UCSD-AML1 (cell line): ENCODE data around the gene LYSMD4.

Experiments used
- DNase-seq: peaks from one replicate; lab custom pipeline; 2025; ENCODE audit not compliant: unreplicated experiment; lab: John Stamatoyannopoulos, UW

Gene LYSMD4

GRCh38 chr15:99706557-99707303, 26.5 kb downstream of the LYSMD4 start:
- DNase-seq, result no peak

DNA sequence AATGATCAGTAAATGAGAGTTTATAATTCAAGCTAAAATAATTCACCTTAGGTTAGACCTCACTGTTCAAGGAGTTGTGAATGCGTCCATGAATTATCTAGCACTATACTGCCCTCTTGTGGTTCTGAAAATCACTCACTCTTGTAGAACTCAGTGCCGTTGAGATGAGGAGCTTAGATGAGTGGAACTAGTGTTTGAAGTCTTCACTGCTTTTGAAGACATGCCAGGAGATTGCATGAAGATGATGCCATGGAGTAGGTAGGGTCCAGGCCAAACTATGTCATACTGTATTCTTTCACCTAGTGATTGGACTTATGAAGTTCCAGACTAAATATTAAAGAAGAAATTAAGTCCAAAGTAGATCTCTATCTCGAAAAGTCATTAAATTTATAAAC, 28.8 kb downstream of the LYSMD4 start:
- no peak for DNase-seq

- no peak for DNase-seq
Measured at GRCh38 chr15:99703603-99704443, 29.4 kb downstream of the LYSMD4 start.

DNA sequence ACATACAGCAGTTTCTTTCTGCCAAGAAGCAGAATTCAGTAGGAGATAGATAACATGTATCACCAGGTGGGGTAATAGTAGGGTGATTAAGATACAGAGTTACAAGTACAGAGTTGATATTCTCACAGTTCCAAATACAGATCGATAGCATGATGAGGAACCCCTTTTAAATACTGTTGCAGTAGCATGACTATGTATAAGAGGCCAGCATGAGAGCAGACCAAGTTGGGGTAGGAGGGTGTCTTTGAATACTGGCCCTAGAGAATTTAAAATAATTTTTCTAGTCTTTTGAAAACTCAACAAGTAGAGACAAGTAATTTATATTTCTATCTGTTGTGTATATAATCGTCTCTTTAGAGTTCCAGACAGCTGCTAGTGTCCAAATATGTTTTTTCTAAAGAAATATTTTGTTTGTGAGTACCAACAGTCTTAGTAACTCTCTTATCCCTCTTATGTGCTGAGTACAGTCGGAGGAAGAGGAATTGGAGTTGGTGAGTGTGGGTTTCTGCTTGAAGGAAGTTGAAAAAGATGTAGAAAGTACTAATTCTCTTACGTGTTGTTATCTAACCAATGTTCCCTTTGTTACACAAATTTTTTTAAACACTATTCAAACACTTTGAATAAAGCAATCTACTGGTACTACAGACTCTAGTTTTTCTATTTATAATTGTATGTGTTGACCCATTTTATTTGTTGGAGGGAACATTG, 30.2 kb downstream of the LYSMD4 start:
- no peak for DNase-seq

GRCh38 chr15:99696096-99696495, 37.1 kb downstream of the LYSMD4 start:
- no peak for DNase-seq

DNA sequence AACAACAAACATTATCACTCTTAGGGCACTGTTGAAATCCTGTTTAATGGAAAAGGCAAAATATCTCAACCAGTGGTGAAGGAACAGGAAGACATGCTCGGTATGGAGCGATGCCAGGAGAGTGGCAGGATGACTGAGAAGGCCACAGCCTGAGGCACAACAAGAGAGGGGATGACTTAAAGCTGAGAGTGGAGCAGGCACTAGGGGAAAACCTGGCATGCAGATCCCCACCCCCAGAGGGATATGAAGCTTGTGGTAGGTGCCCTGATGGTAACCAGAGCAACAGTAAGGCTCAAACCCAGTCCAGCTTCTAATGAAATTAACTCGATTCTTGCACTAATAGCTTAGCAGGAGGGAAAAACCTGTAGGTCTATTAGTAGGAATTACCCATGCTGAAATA, 40.4 kb downstream of the LYSMD4 start:
- DNase-seq, result no peak

- no peak for DNase-seq
Measured at GRCh38 chr15:99686290-99686689, 46.9 kb downstream of the LYSMD4 start.

DNA sequence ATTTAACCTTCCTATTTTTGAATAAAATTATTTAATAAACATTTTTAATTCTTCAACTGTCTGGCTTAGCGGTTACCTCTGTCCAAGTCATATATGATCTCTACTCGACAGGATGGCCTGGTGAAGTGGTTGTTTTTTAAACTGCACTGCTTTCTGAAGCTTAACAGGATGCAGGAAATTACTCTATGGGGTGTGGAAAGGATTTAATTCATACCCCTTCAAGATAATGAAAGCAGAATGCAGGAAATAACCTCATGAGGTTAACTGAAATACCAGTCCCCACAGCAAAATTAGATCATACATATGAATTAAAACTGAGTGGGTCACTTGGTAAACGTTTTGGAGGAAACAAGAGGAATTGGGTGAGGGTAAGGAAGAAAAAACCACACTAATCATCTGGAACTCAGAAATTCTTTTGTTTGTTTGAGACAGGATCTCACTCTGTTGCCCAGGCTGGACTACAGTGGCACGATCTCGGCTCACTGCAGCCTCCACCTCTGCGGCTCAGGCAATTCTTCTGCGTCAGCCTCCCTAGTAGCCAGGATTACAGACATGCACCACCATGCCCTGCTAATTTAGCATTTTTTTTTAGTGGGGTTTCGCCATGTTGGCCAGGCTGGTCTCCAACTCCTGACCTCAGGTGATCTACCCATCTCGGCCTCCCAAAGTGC, 50.1 kb downstream of the LYSMD4 start:
- DNase-seq, result no peak

GRCh38 chr15:99682455-99682854, 50.8 kb downstream of the LYSMD4 start:
- no peak for DNase-seq

DNA sequence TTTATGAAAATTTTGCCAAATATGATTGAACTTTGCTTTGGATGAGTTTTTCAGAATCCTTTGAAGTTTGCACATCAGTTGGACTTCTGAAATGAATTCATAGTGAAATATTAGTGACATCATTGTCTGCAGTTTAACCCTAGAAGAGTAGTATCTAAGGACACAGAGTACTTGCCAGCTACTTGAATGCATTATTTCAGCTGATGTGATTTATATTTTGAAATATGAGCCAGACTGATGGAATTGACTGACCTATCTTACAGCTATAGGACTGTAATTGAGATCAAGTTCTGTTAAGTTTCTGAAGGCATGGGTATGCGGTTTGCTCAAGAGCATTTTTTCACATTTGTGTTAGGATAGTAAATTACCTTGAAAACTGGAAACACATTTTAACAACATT, 51.2 kb downstream of the LYSMD4 start:
- DNase-seq, result no peak

- DNase-seq, result no peak
Measured at GRCh38 chr15:99680276-99680675, 53.0 kb downstream of the LYSMD4 start.

DNA sequence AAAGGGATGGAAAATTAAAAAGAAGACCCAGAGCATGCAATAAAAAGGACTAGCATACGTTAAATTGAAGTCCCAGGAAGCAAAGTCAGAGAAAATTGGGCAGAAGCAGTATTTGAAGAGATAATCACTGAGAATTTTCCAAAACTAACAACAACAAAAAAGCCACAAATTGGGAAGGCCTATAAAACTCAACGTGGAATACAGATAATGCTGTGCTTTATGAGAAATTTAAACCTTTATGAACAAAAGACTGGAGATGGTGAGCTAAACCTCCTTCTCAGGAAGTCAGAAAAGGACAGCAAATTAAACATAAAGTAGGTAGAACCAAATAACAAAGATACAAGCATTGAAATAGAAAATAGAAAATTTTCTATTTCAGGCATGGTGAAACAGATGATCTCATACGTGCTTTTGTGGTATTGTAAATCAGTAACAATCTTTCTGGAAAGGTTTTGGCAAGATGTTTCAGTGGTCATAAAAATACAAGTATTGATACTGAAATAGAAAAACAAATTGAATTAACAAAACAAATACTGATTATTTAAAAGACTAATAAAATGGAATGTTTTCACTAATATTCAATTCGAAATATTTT, 55.6 kb downstream of the LYSMD4 start:
- no peak for DNase-seq
